Activated naive CD4-positive, alpha-beta T cell treated with anti-CD3 and anti-CD28 coated beads, Interleukin-2, amount 10 ng/mL, durations not matched to agents 7 days and 5 days (primary cell): ENCODE results near the gene POLR1H.
"Not testable (repeated sequence)": the region's sequence is repeated elsewhere in the genome, so short reads cannot be mapped to it uniquely, and the experiment has no call there.

Source experiments
- CTCF ChIA-PET: fragments of 350-600 bp; sonication (Branson Sonifier 250); formaldehyde crosslinking; loops from one replicate; lab custom pipeline; 2021; ENCODE audit warnings: antibody characterized with exemption; lab: Charles Lee
- DNase-seq: peaks from one replicate; pipeline ENCODE4 v3.0.0-alpha.2; 2020
- H3K27ac Mint-ChIP-seq: one replicate; pipeline ENCODE4 v1.8.0; 2021; ENCODE audit warnings: mild to moderate bottlenecking, moderate library complexity, mixed read lengths
- H3K27me3 Mint-ChIP-seq: one replicate; pipeline ENCODE4 v1.8.0; 2021; ENCODE audit warnings: mild to moderate bottlenecking, mixed read lengths
- H3K36me3 Mint-ChIP-seq: one replicate; pipeline ENCODE4 v1.8.0; 2021; ENCODE audit warnings: mixed read lengths
- H3K4me1 Mint-ChIP-seq: one replicate; pipeline ENCODE4 v1.8.0; 2021; ENCODE audit warnings: mixed read lengths
- H3K4me3 Mint-ChIP-seq: one replicate; pipeline ENCODE4 v1.8.0; 2021; ENCODE audit warnings: mild to moderate bottlenecking, moderate library complexity, mixed read lengths
- H3K9me3 Mint-ChIP-seq: one replicate; pipeline ENCODE4 v1.8.0; 2021; ENCODE audit warnings: mixed read lengths

The POLR1H gene, protein sequence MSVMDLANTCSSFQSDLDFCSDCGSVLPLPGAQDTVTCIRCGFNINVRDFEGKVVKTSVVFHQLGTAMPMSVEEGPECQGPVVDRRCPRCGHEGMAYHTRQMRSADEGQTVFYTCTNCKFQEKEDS

DNA sequence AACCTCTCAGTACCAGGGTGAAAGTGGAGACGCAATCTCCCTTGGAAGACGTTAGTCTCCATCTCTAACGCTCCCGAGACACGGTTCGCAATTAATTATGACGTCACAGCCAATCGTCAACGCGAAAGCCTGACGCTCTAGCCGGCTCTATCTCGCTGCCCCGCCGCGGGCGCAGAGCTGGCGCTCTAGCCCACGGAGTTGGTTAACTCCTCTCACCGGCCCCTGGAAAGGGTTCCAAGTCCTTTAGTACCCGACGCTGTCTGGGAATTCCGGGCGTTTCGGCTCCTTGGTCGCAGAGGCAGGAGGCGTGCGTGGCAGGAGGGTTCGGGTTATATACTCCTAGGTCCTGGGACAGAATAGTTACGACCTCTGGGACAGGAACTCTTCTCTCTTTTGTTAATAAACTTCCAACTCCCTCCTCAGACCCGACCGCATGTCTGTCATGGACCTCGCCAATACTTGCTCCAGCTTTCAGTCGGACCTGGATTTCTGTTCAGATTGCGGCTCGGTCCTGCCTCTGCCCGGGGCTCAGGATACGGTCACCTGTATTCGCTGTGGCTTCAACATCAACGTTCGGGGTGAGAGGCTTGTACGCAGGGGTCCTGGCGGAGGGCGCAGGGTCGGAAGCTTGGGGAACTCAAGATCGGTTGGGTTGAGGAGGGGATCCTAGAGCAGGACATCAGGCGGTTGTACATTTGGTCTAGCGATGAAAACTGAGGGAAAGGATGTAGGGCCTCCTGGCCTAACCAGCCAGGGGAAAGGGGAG, at the start of gene POLR1H:
Gene POLR1H, plus strand, starts transcription at position 174 of the 766 bp plus-strand sequence. Its CDS starts 260 bp downstream, at position 434.
- Mint-ChIP-seq H3K9me3 (no peaks in the 10 kb centered on the region), H3K4me3 (peak within 1 kb of the TSS; percentile 93), H3K27me3 (no peaks in the 10 kb centered on the region), H3K4me1 (peaks cover 47% of the 10 kb centered on the region), H3K36me3 (peaks cover 35% of the 10 kb centered on the region), H3K27ac (peak within 1 kb of the TSS; percentile 96)
- CTCF ChIA-PET = interaction anchor here (0.8 to 1.8 kb wide), 3 partner anchors 17 to 42 kb away, joined by 3 to 4 read pairs (median 4); no protein-coding TSS in a partner anchor
- peak; percentile 93 for DNase-seq

DNA sequence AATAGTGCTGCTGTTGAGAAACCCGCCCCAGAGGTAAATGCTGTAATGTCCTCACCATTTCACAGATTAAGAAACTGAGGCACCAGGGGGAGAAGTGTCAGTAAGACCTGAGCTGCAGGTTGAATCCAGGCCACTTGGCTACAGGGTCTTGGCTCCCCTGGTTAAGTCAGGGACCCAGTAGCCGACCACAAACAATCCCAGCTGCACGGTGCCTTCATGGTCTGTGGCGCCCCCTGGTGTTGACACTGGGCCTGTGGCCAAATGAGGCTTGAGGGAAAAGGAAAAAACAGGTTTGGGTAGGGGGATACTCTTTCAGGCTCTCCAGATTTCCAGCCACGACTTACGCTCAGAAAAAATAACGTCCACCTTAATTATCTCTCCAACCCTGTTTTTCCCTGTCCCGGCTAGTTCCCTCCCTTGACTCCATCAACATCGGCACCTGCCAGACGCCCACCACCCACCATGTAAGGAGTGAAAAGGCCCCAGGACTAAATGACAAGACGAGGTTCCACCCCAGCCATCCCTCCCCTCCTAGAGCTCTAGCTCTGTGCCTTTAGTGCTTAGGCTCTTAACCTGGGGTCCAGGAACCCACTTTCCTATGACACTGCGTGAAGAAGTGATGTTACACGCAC, 47.7 kb upstream of the POLR1H start:
- H3K27me3 Mint-ChIP-seq = peaks cover 24% of the 10 kb centered on the region
- no peak overlapping the region for H3K27ac Mint-ChIP-seq
- DNase-seq = peak; percentile 67
- H3K4me3 Mint-ChIP-seq = no peak overlapping the region
- no peaks in the 10 kb centered on the region for H3K36me3 Mint-ChIP-seq
- CTCF ChIA-PET = interaction anchor here (1.1 to 5.5 kb wide), 4 partner anchors 27 to 260 kb away, joined by 3 to 36 read pairs (median 8); no protein-coding TSS in a partner anchor
- H3K9me3 Mint-ChIP-seq = no peaks in the 10 kb centered on the region
- H3K4me1 Mint-ChIP-seq = no peaks in the 10 kb centered on the region

DNA sequence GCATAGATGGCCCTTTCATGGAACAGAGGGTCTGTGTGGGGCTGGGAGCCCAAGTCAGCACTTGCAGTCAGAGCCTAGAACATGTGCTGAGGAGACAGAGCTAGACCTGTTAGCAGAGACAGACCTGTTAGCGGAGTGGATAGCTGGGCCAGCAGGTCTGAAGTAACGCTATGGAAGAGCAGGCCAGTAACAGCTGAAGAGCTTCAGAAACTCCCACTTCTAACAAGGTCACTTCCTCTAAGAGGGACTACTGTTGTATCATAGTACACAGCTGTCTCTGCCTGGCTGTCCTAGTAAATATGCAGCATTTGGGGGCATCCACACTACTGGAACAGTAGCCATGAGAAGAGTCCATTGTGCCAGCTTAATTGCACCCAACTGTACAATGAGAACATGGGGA, 41.2 kb upstream of the POLR1H start:
- Mint-ChIP-seq H3K27ac (no peak overlapping the region), H3K9me3 (no peaks in the 10 kb centered on the region), H3K4me1 (no peaks in the 10 kb centered on the region), H3K4me3 (no peak overlapping the region), H3K27me3 (no peaks in the 10 kb centered on the region), H3K36me3 (no peaks in the 10 kb centered on the region)
- CTCF ChIA-PET = interaction anchor here (0.7 kb wide), 1 partner anchor 172 kb away, joined by 3 read pairs; no protein-coding TSS in a partner anchor
- no peak for DNase-seq

DNA sequence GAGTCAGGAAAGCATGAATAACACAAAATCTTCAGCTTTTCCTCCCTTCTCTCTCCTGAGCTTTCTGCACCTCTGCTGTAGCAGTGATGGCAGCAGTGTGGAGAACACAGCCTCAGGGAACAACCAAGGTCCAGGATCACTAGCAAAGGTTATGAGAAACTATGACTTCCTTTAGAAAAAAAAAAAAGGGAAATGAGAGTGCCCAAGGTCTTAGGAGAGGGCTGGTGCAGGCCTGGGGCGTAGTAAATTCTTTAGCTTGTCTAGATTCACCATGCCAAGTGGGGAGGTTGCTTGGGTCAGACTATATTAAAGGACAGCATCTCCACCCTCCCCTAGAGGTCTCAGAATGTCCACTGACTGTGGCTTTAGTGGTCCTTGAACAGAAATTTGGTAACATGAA, 40.4 kb upstream of the POLR1H start:
- no peak for DNase-seq
- Mint-ChIP-seq H3K4me3 (no peak overlapping the region), H3K36me3 (no peaks in the 10 kb centered on the region), H3K4me1 (no peaks in the 10 kb centered on the region), H3K9me3 (no peaks in the 10 kb centered on the region), H3K27ac (no peak overlapping the region), H3K27me3 (no peaks in the 10 kb centered on the region)
- CTCF ChIA-PET = interaction anchor here (0.7 kb wide), 1 partner anchor 173 kb away, joined by 3 read pairs; no protein-coding TSS in a partner anchor

DNA sequence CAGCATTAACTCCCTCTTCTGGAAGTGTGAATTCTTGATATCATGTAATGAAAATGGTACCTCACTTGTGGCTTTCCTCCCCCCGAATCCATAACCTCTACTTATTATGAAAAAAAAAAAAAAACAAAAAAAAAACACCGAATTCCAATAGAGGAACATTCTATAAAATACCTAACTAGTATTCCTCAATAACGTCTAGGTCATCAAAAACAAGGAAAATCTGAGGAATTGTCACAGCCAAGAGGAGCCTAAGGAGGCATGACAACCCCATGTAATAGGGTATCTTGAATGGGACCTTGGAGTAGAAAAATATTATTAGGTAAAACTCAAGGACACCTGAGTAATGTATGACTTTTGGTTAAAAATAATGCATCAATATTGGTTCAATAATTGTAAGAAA, 38.9 kb upstream of the POLR1H start:
- no peak for DNase-seq
- CTCF ChIA-PET = no interaction called here
- Mint-ChIP-seq H3K4me3 (no peak overlapping the region), H3K27ac (no peak overlapping the region), H3K4me1 (no peaks in the 10 kb centered on the region), H3K27me3 (no peaks in the 10 kb centered on the region), H3K36me3 (no peaks in the 10 kb centered on the region), H3K9me3 (no peaks in the 10 kb centered on the region)

DNA sequence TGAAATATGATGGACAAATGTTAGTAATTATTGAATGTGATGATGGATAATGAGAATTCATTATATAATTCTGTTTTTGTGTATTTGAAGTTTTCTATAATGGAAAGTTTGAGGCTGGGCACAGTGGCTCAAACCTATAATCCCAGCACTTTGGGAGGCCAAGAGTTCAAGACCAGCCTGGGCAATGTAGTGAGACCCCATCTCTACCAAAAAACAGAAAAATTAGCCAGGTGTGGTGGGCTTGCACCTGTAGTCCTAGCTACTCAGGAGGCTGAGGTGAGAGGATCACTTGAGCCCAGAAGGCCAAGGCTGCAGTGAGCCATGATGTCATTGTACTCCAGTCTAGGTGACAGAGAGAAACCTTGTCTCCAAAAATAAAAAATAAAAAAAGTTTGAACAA, 38.4 kb upstream of the POLR1H start:
- CTCF ChIA-PET, DNase-seq, H3K4me3 Mint-ChIP-seq, H3K27me3 Mint-ChIP-seq, H3K4me1 Mint-ChIP-seq, H3K9me3 Mint-ChIP-seq, H3K27ac Mint-ChIP-seq, H3K36me3 Mint-ChIP-seq: not testable (repeated sequence)

DNA sequence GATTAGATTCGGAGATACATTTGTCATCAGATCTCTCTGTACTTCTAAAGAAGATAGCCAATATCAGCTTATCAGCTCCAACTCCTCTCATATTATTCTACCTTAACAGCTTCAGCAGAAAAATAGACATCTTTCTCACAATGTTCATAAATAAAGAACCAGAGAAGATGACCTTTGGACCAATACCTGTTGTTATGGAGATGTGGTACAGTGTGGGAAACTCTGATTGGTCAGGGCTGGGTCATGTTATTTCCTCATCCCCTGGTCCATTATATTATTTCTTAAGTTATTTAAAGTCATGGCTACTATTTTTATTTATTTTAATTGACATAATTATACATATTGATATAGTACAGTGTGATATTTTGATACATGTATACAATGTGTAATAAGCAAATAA, 35.9 kb upstream of the POLR1H start:
- CTCF ChIA-PET = no interaction called here
- Mint-ChIP-seq H3K36me3 (no peaks in the 10 kb centered on the region), H3K9me3 (no peaks in the 10 kb centered on the region), H3K4me3 (no peak overlapping the region), H3K4me1 (no peaks in the 10 kb centered on the region), H3K27ac (no peak overlapping the region), H3K27me3 (no peaks in the 10 kb centered on the region)
- no peak for DNase-seq

DNA sequence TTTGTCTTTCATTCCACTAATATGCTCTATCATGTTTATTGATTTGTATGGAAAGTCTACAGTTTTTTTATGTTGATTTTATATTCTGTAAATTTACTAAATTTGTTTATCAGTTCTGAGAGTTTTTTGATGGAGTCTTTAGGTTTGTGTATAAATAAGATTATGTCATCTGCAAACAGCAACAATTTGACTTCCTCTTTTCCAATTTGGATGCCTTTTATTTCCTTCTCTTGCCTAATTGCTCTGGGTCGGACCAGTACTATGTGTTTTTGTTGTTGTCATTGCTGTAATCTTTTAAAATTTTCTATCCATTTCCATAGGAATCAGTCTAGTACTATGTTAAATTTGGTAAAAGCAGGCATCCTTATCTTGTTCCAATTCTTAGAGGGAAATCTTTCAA, 31.5 kb upstream of the POLR1H start:
- Mint-ChIP-seq H3K9me3 (no peaks in the 10 kb centered on the region), H3K4me3 (no peak overlapping the region), H3K27me3 (no peaks in the 10 kb centered on the region), H3K4me1 (no peaks in the 10 kb centered on the region), H3K36me3 (no peaks in the 10 kb centered on the region), H3K27ac (no peak overlapping the region)
- no peak for DNase-seq
- CTCF ChIA-PET = no interaction called here

DNA sequence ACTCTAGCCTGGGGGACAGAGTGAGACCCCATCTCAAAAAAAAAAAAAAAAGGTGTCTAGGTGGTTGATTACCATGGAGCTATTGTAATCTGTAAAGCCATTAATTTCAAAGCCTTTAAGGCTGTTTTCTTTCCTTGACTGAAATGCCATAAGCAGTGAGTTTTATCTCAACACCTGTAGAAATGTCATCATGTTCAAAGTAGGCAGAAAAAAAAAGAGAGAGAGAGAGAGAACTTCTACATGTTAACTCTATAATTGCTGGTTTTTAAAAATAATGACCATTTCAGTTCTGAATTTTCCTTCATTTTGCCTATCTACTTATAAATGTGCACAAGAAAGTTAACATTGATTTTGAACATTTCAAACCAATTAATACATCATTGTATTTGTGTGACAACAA, 29.7 kb upstream of the POLR1H start:
- Mint-ChIP-seq H3K27me3 (no peaks in the 10 kb centered on the region), H3K4me1 (no peaks in the 10 kb centered on the region), H3K4me3 (no peak overlapping the region), H3K9me3 (no peaks in the 10 kb centered on the region), H3K36me3 (peaks cover 2% of the 10 kb centered on the region), H3K27ac (no peak overlapping the region)
- CTCF ChIA-PET = no interaction called here
- DNase-seq = no peak

DNA sequence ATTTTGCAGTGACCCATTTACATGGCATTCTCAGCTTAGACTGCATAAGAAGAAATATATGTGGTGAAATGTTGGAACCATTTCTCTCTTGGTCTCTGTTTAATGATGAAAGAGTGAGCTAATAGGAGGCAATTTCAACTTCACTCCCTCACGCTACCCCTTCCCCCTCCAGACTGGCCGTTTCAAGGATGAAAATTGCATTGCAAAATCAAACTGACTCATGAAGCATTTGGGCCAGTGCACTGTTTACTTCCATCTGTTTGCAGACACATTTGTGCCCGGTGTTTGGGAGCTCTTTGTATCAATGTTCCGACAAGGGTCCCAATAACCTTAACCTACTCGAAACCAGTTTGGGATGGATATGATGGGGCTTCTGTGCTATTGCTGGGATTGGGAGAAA, 27.6 kb upstream of the POLR1H start:
- H3K9me3 Mint-ChIP-seq, DNase-seq, H3K36me3 Mint-ChIP-seq, H3K4me3 Mint-ChIP-seq, H3K27me3 Mint-ChIP-seq, CTCF ChIA-PET, H3K4me1 Mint-ChIP-seq, H3K27ac Mint-ChIP-seq: not testable (repeated sequence)

DNA sequence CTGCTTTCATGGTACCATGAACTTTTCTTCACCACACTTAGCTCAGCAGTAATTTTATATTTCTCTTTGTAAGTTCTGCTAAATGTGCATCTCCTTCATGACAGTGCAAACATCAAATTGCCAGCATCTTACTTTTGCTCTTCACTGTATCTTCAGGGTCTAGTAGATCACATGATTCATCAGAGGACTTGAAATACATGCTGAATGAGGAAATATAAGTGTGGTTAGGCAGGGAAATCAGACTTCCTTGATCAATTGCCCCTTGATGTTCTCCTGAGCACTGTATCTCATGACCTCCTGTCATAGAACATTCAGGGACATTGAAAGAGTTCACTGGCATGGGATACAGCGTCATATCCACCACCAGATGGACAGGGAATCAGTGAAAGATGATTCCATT, 25.3 kb upstream of the POLR1H start:
- DNase-seq = no peak
- CTCF ChIA-PET = no interaction called here
- Mint-ChIP-seq H3K36me3 (peaks cover 2% of the 10 kb centered on the region), H3K4me1 (no peaks in the 10 kb centered on the region), H3K9me3 (no peaks in the 10 kb centered on the region), H3K27me3 (no peaks in the 10 kb centered on the region), H3K27ac (no peak overlapping the region), H3K4me3 (no peak overlapping the region)

DNA sequence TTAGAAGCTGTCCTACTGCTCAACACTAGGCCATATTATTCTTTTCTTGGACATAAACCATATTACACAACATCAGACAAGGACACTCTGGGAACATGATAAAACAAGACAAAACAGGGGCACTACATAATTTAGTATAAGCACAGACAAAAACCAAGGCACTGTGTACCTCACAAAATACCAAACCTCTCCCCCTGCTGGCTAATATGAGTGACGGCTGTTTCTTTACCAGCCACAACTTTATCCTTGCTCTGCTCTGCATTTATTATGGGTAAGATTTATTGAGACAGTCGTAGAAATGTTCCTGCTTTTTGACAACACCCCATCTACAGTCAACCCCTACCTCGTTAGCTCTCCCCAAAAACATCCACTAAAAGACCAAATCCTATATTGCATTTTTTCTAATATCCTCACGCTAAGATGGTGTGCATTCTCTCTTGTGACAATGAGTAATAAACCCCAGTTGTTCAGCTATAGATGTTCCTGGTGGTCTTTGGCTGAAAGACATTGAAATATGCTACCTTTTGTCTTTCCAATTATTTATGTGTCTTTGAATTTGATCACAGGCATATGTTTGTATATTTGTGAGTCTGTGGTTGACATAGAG, 23.8 kb upstream of the POLR1H start:
- Mint-ChIP-seq H3K4me1 (no peaks in the 10 kb centered on the region), H3K27ac (no peak overlapping the region), H3K4me3 (no peak overlapping the region), H3K36me3 (peaks cover 2% of the 10 kb centered on the region), H3K27me3 (no peaks in the 10 kb centered on the region), H3K9me3 (no peaks in the 10 kb centered on the region)
- DNase-seq = no peak
- CTCF ChIA-PET = interaction anchor here (1.1 to 1.4 kb wide), 2 partner anchors 20 to 66 kb away, joined by 4 read pairs; no protein-coding TSS in a partner anchor

DNA sequence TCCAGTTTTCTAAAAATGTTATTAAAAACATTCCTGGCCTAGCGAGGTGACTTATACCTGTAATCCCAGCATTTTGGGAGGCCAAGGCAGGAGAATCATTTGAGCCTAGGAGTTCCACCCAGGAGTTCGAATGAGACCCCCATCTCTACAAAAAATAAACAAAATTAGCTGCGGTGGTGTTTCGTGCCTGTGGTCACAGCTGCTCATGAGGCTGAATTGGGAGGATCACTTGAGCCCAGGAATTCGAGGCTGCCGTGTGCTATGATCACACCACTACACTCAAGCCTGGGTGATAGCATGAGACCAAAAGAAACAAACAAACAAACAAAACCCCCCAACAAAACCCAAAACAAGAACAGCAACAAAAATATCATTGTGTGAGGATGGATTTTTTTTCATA, 19.8 kb upstream of the POLR1H start:
- CTCF ChIA-PET = no interaction called here
- no peaks in the 10 kb centered on the region for H3K36me3 Mint-ChIP-seq

DNA sequence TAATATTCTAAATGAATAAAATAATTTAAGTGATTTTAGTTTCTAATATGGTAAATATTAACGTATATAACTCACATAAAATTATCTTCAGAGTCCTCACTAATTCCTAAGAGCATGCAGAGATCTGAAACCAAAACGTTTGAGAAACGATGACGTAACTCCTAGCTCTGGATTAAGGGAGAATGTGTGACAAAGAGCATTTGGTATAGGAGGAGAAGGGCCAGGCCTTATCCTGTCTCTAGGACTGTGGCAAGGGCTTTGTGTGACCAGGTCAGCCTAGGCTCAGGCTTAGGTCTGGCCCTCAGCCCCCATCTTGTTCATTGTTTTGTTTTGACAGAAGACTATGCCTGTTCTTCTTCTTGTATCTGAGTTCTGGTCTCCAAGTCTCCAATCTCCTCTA, 19.2 kb upstream of the POLR1H start:
- Mint-ChIP-seq H3K4me3 (no peak overlapping the region), H3K4me1 (peaks cover 1% of the 10 kb centered on the region), H3K36me3 (no peaks in the 10 kb centered on the region), H3K9me3 (no peaks in the 10 kb centered on the region), H3K27me3 (no peaks in the 10 kb centered on the region), H3K27ac (no peak overlapping the region)
- DNase-seq = no peak
- CTCF ChIA-PET = no interaction called here

More for the DNA sequence above, 19.8 kb upstream of the POLR1H start:
- Mint-ChIP-seq H3K27me3 (no peaks in the 10 kb centered on the region), H3K4me1 (no peaks in the 10 kb centered on the region), H3K27ac (no peak overlapping the region), H3K4me3 (no peak overlapping the region), H3K9me3 (no peaks in the 10 kb centered on the region)
- DNase-seq = no peak
